Measurements from ENCODE around the gene PORCN.

DNA sequence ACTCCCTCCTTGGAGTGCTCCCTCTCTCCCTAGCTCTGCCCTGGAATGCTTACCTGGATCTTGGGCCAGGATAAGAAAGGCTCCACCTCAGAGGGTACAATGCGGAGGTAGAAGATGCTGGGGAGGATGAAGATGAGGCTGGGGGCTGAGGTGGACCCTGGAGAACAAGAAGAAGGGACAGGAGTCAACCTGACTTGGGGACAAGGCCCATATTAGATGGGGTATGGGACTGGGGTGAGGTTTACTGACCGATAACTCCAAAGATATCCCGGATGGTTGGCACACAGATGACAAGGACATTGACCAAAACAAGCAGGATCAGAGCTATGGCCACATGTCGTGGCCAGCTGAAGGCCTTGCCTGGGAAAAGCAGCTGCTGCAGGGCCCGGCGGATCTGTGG is 49.3 kb upstream of the PORCN start:
- TF ChIP-seq EZH2 (IDR thresholded peaks at IDR 0.05) (no peak), POLR2AphosphoS5 (IDR thresholded peaks at IDR 0.05; ENCODE audit: borderline replicate concordance, low read depth, low read length) (no peak)
